Muscle of back (tissue), 11 donors: ENCODE results near the gene MMS19. TPM values are rescaled to one million over a fixed set of nuclear protein-coding genes. Genes with fewer than 3 reads are reported as not detected.
"Not testable (repeated sequence)": the region's sequence is repeated elsewhere in the genome, so short reads cannot be mapped to it uniquely, and the experiment has no call there.

Experiments used
- DNase-seq, 3 donors: peaks; one replicate each; pipeline versions ENCODE4 v3.0.0 to v3.0.0-alpha.2; 2013
- polyA plus RNA-seq, 10 donors: library from polyadenylated mRNA; unstranded; fragments of 120-200 nt; gene quantifications; one replicate each; pipeline ENCODE4 v1.2.1, GENCODE V29; 2013; ENCODE audit not compliant: insufficient read length in 10 of 10

The MMS19 gene
- polyA plus RNA-seq, 10 donors = 51.9 to 84.9 (median 58.4) TPM

GRCh38 chr10:97529685-97530465 is 31.7 kb upstream of the MMS19 start:
- no peak for DNase-seq

DNA sequence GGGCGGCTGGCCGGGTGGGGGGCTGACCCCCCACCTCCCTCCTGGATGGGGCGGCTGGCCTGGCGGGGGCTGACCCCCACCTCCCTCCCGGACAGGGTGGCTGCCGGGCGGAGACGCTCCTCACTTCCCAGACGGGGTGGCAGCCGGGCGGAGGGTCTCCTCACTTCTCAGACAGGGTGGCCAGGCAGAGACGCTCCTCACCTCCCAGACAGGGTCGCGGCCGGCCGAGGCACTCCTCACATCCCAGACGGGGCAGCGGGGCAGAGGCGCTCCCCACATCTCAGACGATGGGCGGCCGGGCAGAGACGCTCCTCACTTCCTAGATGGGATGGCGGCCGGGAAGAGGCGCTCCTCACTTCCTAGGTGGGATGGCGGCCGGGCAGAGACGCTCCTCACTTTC is 30.7 kb upstream of the MMS19 start:
- DNase-seq = not testable (repeated sequence)

GRCh38 chr10:97525683-97526110 is 27.5 kb upstream of the MMS19 start:
- DNase-seq = no peak

DNA sequence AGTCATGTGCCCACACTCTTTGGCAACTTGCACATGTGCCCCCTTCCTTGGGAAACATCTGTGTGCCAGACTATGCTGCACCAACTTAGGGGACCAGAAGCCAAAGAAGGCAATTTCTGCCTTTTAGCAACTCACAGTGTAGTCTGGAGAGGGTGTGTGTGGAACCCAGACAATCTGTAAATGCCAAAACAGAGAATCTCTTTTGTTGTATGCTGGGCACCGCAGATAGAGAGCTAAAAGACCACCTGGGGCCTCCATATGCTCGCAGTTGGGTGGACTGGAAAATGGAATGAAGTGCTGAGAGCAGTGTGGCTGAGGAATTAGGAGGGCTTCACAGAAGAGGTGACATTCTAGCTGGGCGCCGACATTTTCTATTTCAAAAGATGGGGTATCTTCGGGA is 26.9 kb upstream of the MMS19 start:
- DNase-seq = no peak

DNA sequence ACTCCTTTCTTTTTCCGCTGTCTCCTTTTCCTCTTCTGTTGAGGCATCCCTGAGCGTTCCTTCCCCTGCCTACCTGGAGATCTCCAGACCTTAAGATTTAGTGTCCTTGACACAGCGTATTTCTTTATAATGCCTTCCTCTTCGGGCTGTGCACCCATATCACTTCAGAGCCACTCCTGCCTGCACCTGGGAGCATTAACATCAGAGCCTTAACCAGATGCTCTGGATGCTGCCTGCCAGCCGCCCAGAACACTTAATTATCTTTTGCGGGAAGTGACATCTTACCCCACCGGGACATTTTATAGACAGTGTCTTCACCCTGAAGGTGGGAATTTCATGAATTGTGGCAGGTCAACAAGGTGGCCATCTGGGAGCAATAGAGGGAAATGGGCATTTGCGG is 24.7 kb upstream of the MMS19 start:
- DNase-seq = no peak

DNA sequence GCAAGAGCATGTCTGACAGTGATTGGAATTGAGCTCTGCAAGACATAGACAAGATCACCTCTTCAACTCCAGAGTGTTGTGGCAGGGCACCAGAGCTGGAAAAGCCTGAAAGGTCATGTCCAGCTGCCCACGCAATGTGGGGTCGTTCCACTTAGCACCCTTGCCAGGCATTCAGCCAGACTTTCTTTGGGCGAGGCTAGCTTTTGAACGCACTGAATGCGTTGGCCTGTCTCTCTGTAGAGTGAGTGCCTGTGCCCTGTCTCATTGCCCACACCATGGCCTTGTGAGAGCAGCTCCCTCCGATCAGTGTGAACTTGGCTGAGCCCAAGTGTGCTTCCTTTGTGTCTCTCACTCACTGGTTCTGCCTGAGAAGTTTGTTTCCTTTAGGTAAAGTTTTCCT is 23.8 kb upstream of the MMS19 start:
- DNase-seq = no peak

DNA sequence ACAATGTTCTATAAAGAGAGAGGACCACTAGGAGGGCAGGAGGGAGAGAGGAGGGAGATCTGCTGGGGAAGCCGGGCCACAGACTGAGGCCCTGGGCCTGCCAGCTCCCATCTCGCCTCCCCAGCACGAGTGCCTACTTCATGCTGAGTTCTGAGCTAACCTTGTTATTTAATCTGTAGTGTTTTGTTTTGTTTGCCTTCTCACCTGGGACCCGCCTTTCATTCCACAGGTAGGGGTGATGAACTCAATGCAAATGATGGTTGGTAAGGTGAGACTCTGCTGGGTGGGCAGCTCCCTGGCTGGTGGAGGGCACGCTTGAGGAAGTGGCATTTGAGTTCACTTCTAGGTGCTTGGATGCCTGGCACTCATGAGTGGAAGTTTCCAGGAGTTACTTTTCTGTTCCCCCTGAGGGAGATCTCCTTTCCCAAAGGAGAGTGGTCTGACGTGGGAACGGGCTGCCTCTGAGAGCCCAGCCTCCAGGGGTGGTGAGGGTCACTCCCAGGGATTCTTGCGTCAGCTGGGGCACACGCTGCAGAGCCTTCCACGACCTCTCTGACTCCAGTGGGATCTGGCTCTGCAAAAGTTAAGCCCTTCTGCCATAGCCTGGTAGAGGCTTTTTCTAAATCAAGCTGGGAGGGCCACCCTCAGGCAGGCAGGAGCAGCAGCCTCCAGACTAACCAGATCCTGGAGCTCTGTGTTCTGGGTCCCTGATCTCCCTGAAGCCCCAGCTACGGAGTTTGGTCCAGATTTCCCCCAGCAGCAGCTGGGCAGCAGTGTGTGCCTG is 22.9 kb upstream of the MMS19 start:
- DNase-seq = no peak

DNA sequence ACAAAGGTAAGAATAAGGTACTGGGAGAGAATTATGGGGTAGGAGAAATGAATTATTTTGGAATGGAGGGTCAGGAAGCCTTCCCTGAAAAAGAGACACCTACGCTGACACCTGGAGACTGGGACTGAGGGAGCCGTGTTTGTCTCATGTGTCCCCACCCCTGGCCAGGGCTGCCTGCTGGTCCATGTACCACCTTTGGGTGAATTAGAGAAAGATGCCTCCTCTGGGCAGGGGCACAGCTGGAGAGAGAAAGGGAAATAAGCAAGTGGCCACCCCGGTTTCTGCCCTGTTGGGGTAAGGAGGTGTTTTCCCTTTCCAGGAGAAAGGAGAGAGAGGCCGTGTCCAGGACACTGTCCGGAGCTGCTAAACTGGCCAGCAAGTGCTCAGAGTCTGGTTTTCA is 22.3 kb upstream of the MMS19 start:
- no peak for DNase-seq

DNA sequence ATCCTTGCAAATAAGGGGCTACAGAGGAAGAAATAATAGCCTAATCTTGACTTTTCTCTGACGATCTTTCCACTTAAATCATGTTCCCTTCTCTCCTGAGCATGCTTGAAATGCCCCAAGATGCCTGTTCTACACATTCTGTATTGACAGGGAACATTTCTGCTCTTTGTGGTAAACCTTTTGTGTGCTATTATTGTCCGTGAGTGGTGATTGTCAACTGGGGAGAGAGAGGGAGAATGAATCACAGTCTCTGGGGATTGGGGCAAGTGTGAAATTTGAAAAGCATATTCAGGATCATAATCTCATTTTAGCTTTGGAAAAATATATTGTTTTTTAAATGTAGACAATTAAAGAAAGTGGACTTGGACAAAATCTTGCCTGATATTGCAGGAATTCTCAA is 21.1 kb upstream of the MMS19 start:
- DNase-seq = no peak

GRCh38 chr10:97518301-97519043 is 20.2 kb upstream of the MMS19 start:
- DNase-seq = peak in 2 of 3 donors; percentile 70 to 86

DNA sequence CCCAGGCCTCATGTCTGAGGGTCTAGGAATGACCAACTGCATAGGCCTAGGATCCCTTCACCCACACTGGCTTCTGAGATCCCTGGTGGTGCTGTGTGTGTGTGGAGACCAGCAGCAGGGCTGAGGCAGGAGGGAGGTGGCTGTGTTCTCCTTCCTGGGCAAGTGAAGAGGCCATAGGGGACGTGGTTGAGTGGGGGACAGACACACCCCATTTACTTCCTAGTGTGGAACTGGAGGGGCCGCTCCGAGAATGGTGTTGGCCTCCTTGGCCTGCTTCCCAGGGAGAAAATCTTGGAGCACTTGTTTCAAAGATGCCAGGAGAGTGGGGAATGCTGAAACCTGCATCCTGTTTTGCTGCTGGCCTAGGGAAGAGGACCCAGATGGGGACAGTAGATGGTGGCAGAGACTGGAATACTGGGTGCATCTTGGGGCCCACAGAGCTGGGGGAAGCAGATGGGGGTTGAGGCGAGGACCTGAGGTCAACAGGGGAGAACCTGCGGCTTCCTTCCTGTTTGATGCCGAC is 19.6 kb upstream of the MMS19 start:
- DNase-seq = no peak

DNA sequence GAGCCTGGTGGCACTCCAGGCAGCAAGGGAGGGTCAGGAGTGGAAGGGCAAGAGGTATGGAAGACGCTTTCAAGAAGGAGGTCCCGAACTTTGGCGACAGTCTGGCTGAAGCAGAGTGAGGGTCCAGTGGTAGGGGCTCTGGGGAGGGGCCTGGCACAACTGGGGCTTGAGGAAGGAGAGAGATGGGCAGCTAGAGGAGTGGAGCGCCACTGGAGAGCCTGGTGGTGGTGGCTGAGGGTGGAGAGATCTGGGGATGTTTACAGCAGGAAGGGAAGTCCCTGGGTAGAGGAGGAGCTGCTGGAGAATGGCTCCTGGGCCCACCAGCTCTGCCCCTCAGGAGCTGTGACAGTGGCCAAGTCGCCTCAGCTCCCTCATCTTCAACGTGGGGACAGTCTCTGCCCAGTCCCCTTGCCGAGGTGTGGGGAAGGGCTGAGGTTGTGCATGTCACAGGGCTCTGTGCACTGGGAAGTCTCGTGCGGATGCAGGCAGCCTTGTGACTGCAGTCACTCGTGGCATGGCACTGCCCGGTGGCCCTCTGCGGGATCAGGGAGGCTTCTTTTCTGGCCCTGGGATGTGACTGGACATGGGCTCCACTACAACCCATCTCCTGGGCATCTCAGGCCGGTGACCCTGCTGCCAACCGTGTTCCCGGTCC is 19.0 kb upstream of the MMS19 start:
- no peak for DNase-seq

DNA sequence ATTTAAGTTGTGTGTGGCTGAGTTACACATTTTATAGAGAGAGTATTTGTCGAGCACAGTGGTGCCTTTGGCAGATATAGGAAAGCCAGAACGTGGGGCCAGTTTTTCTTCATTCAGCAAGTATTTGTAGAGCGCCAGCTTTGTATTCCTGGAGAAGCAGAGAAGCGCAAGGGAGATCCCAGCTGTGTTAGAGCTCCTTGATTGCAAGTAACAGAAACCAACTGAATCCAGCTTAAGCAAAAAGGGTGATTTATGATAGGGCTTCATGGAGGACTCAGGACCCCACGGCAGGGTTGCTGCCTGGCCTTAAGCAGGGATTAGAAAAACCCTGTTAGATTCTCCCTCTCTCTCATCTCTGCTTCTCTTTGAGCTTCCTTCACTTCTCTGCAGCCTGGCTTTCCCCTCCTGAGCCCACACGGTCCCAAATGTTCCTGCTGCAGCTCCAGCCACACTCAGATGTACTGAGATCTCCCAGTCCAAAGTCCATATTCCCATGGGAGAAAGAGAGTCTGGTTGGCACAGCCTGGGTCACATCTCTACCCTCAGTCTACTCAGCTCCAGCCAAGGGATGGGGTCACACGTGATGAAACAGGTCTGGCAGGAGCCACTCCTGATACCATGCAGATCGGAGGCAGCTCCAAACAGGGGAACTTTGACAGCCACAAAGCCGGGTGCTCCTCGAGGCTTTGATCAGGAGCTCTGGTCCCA is 17.2 kb upstream of the MMS19 start:
- peak in 1 of 3 donors; percentile 64 for DNase-seq

- no peak for DNase-seq
These were observed 16.1 kb upstream of the MMS19 start for GRCh38 chr10:97514344-97514743.

- DNase-seq = no peak
These were observed 14.8 kb upstream of the MMS19 start for GRCh38 chr10:97512993-97513392.

GRCh38 chr10:97511711-97512440 is 13.7 kb upstream of the MMS19 start:
- peak in 1 of 3 donors; percentile 44 for DNase-seq

DNA sequence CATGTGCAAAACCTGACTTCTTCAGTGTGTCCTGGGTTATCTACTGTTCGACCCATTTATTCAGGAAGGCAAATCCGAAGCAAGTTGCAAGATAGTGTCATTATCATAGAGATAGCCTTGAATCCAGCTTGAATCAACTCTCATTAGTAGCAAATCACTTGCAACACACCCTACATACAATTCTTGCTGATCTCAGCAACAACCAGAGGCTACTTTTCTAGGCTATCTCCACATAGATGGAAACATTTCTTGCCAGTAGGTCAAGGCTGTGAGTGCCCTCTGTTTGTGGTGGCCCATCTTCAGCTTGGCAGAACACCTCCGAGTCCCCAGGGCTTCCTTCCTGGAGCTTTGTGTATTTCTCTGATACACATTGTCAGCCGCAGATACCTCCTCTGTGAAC is 12.5 kb upstream of the MMS19 start:
- DNase-seq = no peak

GRCh38 chr10:97509120-97509680 is 11.0 kb upstream of the MMS19 start:
- DNase-seq = no peak

DNA sequence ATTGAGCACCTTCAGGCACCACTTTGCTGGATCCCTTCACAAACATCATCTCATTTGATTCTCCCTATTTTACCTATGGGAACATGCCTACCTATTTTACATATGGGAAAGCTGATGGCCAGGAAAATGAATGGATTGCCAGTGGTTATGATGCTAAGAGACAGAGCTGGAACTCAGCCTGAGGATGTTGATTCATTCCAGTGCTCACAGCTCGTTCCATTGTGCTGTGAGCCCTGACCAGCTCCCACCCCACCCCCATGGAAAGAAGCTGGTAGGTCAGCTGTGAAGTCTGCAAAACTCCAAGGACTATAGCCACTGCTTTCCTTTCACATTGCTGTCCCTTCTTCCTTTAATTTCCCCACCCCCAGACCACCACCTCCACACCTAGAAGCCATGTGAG is 10.1 kb upstream of the MMS19 start:
- DNase-seq = no peak
